Erythroblast (primary cell): ENCODE data around the gene PEAR1.

ENCODE experiments used
- GATA1 ChIP-seq: IDR thresholded peaks from 2 replicates; pipeline ENCODE4 v1.6.1; 2011; ENCODE audit warnings: low read depth, mild to moderate bottlenecking, control low read depth, low read length, moderate library complexity
- POLR2A ChIP-seq: IDR thresholded peaks from 2 replicates; pipeline ENCODE4 v1.6.1; 2011; ENCODE audit warnings: mild to moderate bottlenecking, low read length

DNA sequence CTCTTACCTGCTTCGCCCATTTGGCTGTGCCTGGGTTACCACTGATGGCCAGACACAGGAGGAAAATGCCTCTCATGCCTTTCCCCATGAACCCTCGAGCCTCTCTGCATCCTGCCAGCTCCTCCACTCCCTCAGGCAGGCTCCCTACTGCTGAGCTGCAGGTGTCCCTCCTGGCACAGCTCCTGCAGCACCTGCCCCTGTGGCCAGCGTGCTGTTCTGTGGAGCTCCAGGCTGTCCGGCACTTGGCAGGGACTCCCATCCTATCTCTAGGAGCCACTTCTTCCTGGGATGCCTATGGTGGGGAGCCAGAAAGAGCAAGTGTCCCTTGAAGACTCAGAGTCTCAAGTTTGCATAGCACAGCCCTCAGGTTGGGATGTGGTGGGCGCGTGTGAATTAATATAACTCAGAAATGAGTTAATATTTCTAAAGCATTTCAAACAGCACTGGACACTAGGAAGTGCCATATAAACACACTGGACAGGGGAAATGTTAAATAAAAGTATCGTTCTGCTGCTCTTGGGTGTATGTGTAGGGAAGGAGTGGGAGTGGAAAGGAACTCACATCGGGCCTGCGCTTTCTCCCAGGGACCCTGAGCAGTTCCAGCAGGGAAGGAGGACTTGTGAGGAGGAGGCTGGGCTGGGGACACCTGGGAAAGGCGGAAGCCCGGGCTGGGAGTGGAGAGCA is 29.6 kb downstream of the PEAR1 start:
- TF ChIP-seq POLR2A (no peak), GATA1 (no peak)
